Thoracic aorta (tissue), 2 donors: ENCODE data around the gene LEFTY1. TPM values are rescaled to one million over a fixed set of nuclear protein-coding genes. Genes with fewer than 3 reads are reported as not detected.

Experiments
- ATAC-seq: fragments of 150-250 bp; one replicate; pipeline ENCODE4 v1.8.0; 2017; ENCODE audit warnings: low read depth; ENCODE audit not compliant: insufficient number of reproducible peaks, low FRiP score
- DNase-seq: peaks from one replicate; pipeline ENCODE4 v3.0.0-alpha.2; 2020; ENCODE audit warnings: low spot score
- H3K27ac ChIP-seq, 2 donors: fragments of 200-600 bp; sonication (generic); 1 replicate in 1 of 2; 2 replicates in 1 of 2; pipeline ENCODE4 v1.5.1; 2016; ENCODE audit warnings: mild to moderate bottlenecking in 2 of 2, moderate library complexity in 2 of 2
- H3K27me3 ChIP-seq: fragments of 200-600 bp; sonication (generic); replicated peaks from 2 replicates; pipeline ENCODE4 v1.6.0; 2016; ENCODE audit warnings: mild to moderate bottlenecking; ENCODE audit not compliant: insufficient read depth
- H3K36me3 ChIP-seq: fragments of 200-600 bp; sonication (generic); one replicate; pipeline ENCODE4 v1.5.1; 2016
- H3K4me1 ChIP-seq, 2 donors: fragments of 200-600 bp; sonication (generic); 1 replicate in 1 of 2; 2 replicates in 1 of 2; pipeline versions ENCODE4 v1.5.1 to v1.6.0; 2016; ENCODE audit warnings: low read depth in 2 of 2, mild to moderate bottlenecking in 1 of 2; ENCODE audit not compliant: control insufficient read depth in 1 of 2
- H3K4me3 ChIP-seq: fragments of 200-600 bp; sonication (generic); 2 replicates; pipeline ENCODE4 v1.5.1; 2016; ENCODE audit warnings: mild to moderate bottlenecking
- H3K9me3 ChIP-seq: fragments of 200-600 bp; sonication (generic); 2 replicates; pipeline ENCODE4 v1.5.1; 2016
- CTCF ChIP-seq: fragments of 200-600 bp; sonication (generic); IDR thresholded peaks from one replicate; pipeline ENCODE4 v1.5.1; 2019; ENCODE audit warnings: antibody characterized with exemption
- total RNA-seq, 2 donors: library from RNA; depleted of rRNA; stranded (reverse); fragments of >200 nt; gene quantifications; one replicate each; pipeline versions ENCODE4 v1.1.0 to v1.2.3, GENCODE V29; 2016

LEFTY1 gene
- total RNA-seq, 2 donors from 2014 or later: not detected

- Histone ChIP-seq H3K27me3 (no peaks in the 10 kb centered on the region), H3K9me3 (no peaks in the 10 kb centered on the region), H3K36me3 (peaks cover 28% of the 10 kb centered on the region), H3K4me3 (no peak overlapping the region), H3K27ac (no peak overlapping the region), H3K4me1 (no peaks in the 10 kb centered on the region)
- TF ChIP-seq CTCF: no peak
- ATAC-seq: no peak
- DNase-seq: no peak
Observed at GRCh38 chr1:225852413-225853124, 36.4 kb downstream of the LEFTY1 start.

- no peaks in the 10 kb centered on the region for H3K4me1 ChIP-seq
- no peak for ATAC-seq
- H3K9me3 ChIP-seq: no peaks in the 10 kb centered on the region
- H3K36me3 ChIP-seq: peaks cover 35% of the 10 kb centered on the region
- H3K4me3 ChIP-seq: no peak overlapping the region
- DNase-seq: no peak
- no peak overlapping the region for H3K27ac ChIP-seq
- no peak for TF ChIP-seq CTCF
- H3K27me3 ChIP-seq: no peaks in the 10 kb centered on the region
Observed at GRCh38 chr1:225851805-225852204, 37.1 kb downstream of the LEFTY1 start.

- no peaks in the 10 kb centered on the region for H3K27me3 ChIP-seq
- no peak overlapping the region for H3K4me3 ChIP-seq
- no peak for TF ChIP-seq CTCF
- H3K9me3 ChIP-seq: no peaks in the 10 kb centered on the region
- no peak overlapping the region for H3K27ac ChIP-seq
- H3K36me3 ChIP-seq: peaks cover 35% of the 10 kb centered on the region
- DNase-seq: no peak
- H3K4me1 ChIP-seq: peaks cover 0 to 7% of the 10 kb centered on the region in 2 donors
- no peak for ATAC-seq
Observed at GRCh38 chr1:225850370-225850769, 38.6 kb downstream of the LEFTY1 start.

GRCh38 chr1:225849925-225850324, 39.0 kb downstream of the LEFTY1 start:
- H3K36me3 ChIP-seq: peaks cover 35% of the 10 kb centered on the region
- H3K27ac ChIP-seq: peak overlapping the region in 1 of 2 donors; percentile 28
- ATAC-seq: no peak
- H3K4me1 ChIP-seq: peaks cover 0 to 8% of the 10 kb centered on the region in 2 donors
- H3K27me3 ChIP-seq: no peaks in the 10 kb centered on the region
- DNase-seq: no peak
- no peak for TF ChIP-seq CTCF
- H3K9me3 ChIP-seq: no peaks in the 10 kb centered on the region
- H3K4me3 ChIP-seq: no peak overlapping the region

- Histone ChIP-seq H3K4me1 (peaks cover 0 to 8% of the 10 kb centered on the region in 2 donors), H3K4me3 (no peak overlapping the region), H3K27ac (no peak overlapping the region), H3K36me3 (peaks cover 33% of the 10 kb centered on the region), H3K27me3 (no peaks in the 10 kb centered on the region), H3K9me3 (no peaks in the 10 kb centered on the region)
- ATAC-seq (no peak), DNase-seq (no peak)
- TF ChIP-seq CTCF: no peak
Observed at GRCh38 chr1:225848030-225848955, 40.7 kb downstream of the LEFTY1 start.
